ENCODE measurements around the gene CCL4.
"Not testable (repeated sequence)": the region's sequence is repeated elsewhere in the genome, so short reads cannot be mapped to it uniquely, and the experiment has no call there.

CCL4 gene

GRCh38 chr17:36103401-36103975, at the start of gene CCL4:
Gene CCL4, plus strand, starts transcription at chr17:36103827. Its CDS starts 79 bp downstream, at chr17:36103906.
- not testable (repeated sequence) for DNase-seq

DNA sequence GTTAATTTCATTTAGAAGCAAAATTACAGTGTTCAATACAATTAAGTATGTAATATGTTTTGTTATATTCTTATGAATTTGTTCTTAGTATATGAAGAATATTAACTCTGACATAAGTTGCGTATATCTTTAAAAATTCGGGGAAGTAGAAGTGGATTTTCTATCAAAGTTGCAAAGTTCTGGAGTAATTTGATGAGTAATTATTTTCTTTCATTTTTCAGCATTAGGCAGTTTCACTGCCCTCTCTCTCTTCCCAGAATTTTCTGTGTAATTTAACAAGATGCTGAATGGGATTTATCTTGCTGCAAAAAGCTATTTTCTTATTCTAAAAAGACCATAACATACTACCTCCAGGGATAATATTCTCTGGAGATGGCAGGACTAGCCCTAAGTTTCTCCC, 48.5 kb upstream of the CCL4 start:
- DNase-seq, result no peak

DNA sequence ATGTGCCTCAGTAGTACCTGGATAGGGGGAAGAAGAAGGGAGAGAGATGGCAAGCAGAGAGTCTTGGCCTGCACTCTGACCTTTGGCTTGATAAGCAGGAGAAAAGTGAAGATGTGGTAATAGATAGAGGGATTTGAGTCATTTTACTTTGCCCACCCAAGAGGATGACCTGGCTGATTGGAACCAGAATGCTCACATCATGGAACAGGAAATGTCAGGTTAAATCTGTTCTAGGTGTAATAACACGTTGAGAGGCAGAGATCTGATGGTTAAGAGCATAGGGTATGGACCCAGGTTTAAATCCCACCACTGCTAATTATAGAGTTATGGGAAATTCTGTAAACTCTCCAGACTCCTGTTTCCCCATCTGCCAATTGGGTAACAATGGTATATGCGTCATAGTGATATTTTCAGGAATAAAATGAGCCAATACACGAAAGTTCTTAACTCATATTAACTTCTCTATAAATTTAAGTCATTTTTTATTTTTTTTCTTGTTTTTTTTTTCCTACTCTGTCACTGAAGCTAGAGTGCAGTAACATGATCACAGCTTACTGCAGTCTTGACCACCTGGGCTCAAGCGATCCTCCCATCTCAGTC, 47.6 kb upstream of the CCL4 start:
- DNase-seq, result no peak

GRCh38 chr17:36057911-36058310, 45.7 kb upstream of the CCL4 start:
- no peak for DNase-seq

GRCh38 chr17:36059406-36059805, 44.2 kb upstream of the CCL4 start:
- DNase-seq, result no peak

GRCh38 chr17:36060816-36061215, 42.8 kb upstream of the CCL4 start:
- no peak for DNase-seq

GRCh38 chr17:36063786-36064541, 39.7 kb upstream of the CCL4 start, which contains the start of gene CCL18:
Gene CCL18, plus strand, starts transcription at chr17:36064272. Its CDS starts 71 bp downstream, at chr17:36064343.
- DNase-seq, result no peak

GRCh38 chr17:36066365-36066985, 37.2 kb upstream of the CCL4 start:
- no peak for DNase-seq

- no peak for DNase-seq
Observed at GRCh38 chr17:36068524-36068923, 35.1 kb upstream of the CCL4 start.

GRCh38 chr17:36069136-36069535, 34.5 kb upstream of the CCL4 start:
- DNase-seq, result no peak

- no peak for DNase-seq
Observed at GRCh38 chr17:36070427-36070826, 33.2 kb upstream of the CCL4 start.

GRCh38 chr17:36071751-36072150, 31.9 kb upstream of the CCL4 start:
- DNase-seq, result no peak

- DNase-seq, result no peak
Observed at GRCh38 chr17:36072431-36073121, 31.1 kb upstream of the CCL4 start.

GRCh38 chr17:36074365-36074764, 29.3 kb upstream of the CCL4 start:
- no peak for DNase-seq

DNA sequence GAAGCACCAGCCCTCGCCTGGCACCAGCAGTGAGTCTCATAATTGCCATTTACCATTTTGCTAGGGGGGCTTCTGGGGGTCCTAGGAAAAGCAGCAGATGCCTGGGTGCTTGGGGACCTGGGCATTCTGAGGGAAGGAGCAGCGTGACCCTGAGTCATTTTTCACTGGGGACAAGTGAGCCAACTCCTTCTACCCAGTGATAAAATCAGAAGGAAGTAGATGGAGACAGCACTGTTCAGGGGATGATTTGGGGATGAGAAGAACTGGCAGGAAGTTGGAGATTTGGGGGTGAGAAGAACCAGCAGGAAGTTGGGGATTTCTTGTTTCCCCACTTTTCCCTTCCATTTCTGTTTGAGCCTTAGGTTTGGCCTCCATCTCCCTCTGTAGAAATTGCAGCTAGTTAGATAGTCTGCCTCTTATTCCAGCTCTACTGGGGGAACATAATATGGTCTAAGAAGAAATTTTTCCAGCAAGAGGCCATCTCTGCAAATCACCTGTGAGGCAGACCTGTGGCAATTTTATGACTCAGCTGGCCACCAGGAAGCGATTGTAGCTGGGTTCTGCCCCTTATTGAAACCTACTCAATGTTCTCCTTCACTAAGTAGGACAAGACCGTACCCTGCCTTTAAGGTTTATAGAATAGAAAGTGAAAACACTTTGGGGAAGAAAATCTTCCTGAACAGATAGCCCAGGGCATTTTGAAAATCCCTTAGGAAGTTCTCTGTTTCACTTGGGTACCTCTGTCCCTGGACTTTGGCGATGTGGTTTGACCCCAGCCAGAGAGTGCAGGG, 21.8 kb upstream of the CCL4 start:
- DNase-seq, result not testable (repeated sequence)

DNA sequence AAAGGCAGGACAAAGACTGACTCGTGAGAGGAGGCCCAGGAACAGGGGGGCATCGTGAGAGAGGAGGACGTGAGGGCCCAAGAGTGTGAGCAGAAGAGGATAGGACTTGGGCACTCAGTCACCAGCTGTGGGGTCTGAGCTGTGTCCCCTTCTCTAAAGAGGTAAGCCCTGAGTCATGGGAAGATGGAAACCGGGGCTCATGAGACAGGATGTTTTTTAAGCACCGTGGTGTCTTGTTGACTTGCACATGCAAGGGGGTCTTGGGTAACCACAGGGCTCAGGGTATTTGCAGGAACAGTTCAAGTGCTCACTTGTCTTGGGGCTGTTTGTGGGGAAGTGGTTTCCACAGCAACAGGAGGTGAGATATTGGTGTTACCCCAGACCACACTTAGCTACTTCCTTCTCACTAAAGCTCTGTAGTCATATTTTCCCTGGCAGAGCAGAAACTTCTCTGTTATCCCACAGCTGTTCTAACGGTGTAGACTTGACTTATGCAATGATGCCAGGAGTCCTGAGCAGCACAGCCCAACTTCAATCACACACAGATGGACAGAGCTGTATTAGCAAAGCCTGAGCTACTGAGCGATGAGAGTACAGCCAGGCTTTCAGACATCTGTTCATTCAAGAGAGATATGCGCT, 21.0 kb upstream of the CCL4 start:
- DNase-seq, result not testable (repeated sequence)

GRCh38 chr17:36083691-36084090, 19.9 kb upstream of the CCL4 start:
- DNase-seq, result not testable (repeated sequence)

DNA sequence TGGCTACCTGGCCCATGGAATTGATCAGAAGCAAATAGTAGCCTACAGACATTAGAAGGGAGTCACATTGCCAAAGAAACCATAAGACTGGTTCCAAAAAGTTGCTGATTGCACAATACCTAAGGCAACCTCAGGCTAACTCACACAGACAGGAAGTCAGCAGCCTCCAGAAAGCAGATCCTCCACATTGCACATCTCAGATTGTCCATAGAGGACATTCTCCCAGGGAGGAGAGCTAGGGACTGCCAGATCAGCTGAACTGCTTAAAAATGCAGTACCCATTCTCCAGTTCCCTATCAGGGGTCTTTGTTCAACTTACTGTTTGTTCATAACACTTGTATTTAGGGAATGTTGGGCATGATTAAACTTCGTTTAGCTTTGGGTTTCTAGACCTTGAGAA, 17.9 kb upstream of the CCL4 start:
- no peak for DNase-seq

GRCh38 chr17:36086791-36087190, 16.8 kb upstream of the CCL4 start:
- no peak for DNase-seq

- not testable (repeated sequence) for DNase-seq
Observed at GRCh38 chr17:36087471-36087870, 16.2 kb upstream of the CCL4 start.

- DNase-seq, result not testable (repeated sequence)
Observed at GRCh38 chr17:36087897-36088572, 15.6 kb upstream of the CCL4 start.

All from cortex of kidney (tissue), 1 donor.